Measurements from ENCODE around the gene LRIT2.
A peak's percentile ranks its signal among the peaks of the same experiment; 100 is the strongest.

The LRIT2 gene

DNA sequence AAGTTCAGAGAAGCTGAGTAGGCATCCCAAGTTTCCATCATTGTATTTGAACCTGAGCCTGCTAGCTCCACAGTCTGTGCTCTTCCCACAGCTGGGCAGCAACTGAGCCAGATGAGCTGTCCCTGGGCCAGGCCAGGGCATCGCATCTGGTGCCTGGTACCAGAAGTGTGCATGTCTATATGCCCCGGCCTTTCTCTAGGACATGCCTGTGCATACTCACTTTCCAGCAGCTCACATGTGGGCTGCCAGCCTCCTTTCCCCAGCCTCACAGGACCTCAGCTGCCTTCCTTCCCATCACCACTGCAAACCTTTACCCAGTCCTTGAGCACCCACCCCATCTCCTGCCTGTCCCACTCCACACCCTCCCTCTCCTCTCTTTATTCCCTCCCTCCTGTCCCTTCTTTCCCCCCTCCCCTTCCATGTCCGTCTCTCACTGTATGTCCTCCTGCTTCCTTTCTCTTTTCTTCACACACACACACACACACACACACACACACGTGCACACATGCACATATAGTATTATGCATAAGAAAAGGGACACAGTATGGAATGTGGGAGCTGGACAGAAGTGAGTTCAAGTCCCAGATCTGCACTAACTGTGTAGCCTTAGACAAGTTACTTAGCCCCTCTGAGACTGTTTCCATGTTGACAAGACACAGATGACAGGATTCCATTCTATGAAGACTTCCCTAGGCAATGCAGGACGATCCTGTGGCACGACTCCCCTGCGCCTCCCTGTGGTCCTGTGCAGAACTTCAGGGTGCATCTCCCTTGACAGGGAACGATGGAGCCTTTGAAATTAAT is 20.1 kb downstream of the LRIT2 start:
- DNase-seq (ENCODE audit: low read depth), result peak; percentile 16

DNA sequence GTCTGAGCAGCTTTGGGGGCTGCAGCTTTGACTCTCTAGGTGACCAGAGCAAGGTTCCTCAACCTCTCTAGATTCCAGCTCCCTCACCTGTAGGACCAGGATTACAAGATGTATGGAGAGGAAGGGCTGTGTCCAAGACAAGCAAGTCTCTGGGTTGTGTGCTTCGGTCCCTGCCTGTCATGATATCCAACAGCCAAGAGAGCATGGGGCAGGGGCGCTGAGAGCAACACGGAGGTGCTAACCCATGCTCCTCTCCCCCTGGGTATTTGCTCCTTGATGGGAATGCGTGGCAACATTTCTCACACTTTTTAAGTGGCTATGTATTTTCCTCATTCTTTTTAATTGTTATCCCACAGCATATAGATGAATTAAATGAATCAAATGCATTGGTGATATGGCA is 20.7 kb downstream of the LRIT2 start:
- DNase-seq (ENCODE audit: low read depth), result no peak

DNA sequence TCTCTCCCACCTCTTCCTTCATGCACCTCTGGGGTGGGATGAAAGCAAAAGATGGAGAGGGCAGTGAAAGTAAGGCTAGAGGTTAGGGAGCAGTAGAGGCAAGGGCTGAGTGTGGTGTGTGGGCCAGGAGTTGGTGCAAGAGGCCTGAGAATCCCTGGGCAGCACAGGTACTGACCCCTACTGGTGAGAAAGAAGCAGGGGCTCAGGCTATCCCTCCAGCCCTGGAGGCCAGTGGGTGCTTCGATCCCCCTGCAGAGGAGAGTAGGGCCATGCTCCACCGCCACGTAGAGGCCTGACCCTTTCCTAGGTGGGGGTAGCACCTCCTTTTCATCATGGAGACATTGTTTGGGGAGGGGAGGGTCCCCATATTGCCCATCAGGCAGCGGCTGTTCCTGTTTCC is 21.2 kb downstream of the LRIT2 start:
- no peak for DNase-seq (ENCODE audit: low read depth)

DNA sequence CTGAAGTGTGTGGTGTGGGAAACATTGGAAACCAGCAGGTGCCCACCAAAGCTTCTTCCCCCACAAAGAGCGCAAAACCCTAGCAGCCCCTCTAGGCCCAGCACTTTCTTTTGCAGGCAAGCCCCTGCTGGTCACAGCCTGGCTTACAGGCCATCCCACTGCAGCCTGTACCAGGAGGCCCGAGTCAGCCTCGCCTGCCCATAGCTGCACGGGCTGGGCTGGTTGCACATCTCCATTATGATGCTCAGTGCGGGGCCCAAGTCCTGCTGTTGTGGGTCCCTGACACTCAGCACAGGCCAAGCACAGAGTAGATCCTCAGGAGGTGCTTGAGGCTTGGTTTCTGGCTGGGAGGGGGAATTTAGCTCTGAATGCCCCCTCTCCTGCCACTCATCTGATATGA is 23.0 kb downstream of the LRIT2 start:
- DNase-seq (ENCODE audit: low read depth), result no peak

DNA sequence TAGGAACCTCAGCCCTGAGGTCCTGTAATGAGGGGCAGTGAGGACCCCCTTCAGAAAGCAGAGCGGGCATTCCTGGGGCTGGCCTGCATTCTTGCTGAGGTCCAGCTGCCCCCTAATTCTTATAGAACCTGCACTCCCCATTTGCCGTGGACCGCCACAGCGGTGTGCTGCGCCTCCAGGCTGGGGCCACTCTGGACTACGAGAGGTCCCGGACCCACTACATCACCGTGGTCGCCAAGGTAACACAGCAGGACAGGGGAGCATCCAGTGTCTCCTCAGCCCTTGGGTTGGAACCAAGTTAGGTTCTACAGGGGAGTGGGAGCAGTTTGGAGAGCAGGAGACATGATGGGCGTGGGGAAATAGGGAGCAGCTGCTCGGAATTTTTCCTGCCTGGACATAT is 23.7 kb downstream of the LRIT2 start:
- DNase-seq (ENCODE audit: low read depth), result no peak

DNA sequence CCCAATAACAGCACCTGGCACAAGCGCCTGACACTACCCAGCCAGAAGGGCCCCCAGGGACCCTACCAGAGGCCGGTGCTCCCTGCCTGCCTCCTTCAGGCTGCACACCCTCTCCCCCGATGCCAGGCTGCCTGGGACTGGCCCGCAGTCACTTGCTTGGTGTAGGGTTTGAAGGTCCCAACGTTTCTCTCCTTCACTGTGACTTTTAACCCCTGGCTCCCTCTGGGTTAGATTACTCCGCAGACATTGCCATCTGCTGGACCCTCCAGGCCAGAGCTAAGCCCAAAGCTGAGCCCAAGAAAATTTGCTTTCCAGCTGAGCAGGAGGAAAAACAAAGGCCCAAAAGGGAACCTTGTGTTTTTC is 24.1 kb downstream of the LRIT2 start:
- no peak for DNase-seq (ENCODE audit: low read depth)

DNA sequence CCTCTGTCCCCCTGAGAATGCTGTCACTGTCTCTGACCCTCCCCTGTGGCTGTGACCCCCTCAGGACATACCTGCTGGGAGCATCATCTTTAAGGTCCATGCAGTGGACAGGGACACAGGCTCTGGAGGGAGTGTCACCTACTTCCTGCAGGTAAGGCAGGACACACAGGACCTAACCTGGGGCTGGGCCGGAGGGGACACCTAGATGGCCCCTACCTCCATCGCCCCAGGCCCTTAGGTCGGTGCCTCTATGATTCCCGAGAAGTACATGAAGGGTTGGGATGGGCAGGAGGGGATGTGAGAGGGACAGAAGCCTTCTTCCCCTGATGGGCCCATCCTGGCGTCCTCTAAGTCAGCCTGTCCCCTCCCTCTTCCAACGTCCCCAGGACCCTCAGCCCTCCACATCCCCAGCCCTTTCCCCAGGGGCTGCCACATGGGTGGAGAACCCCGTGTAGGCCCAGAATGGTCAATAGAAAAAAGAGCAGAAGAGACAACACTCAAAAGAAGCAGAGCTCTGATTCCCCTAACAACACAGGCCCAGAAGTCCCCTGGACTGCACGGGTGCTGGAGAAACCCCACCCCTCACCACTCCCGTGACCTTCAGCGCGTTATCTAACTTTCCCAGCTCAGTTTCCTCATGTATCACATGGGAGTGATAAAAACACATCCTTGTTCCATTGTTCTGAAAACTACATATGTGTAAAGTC is 24.7 kb downstream of the LRIT2 start:
- no peak for DNase-seq (ENCODE audit: low read depth)

DNA sequence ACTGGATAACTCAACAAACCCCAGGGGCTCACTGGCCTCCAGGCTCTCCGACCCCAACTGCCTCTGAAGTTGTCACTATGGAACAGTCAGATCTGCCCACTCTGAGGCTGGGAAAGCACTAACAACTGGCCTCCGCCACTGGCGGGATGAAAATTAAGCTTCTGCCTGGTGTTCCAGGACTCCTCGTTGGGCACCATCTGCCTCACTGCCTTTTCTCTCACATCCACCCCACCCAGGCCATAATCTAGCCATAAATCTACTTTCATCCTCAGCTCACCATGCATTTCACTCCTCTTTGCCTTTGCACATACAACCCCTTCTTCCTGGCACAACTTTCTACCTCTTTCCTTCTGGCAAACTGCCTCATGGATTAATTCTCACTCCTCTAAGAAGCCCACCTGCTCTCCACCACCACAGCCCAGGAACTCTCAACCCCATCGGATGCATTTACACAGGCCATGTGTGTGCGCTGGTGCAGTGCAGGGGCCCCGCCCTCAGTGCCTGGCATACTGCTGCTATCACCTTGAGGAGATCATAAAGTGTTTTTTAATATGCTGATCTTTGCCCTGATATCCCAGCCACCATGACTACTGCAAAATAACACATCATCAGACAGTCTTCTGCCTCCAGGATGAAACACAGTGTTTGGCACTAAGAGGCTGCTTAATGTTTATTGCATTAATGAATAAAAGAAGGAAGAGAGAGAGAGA is 27.0 kb downstream of the LRIT2 start:
- no peak for DNase-seq (ENCODE audit: low read depth)

DNA sequence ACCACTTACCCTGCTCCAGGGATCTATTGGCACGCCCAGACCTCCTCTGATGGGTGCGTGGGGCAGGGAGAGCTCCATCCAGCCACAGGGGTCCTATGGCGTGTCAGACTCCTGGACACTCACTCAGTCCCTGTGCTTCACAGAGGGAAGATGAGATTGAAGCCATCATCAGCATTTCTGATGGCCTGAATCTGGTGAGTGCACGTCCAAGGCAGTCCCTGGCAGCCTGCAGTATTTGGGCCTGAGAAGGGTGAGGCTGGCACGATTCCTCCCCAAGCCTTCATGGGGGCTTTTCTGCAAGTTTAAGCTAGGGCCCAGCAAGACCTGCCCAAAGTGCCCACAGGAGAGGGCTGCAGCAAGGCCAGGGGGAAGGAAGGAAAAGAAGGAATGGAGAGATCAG is 27.7 kb downstream of the LRIT2 start:
- DNase-seq (ENCODE audit: low read depth), result no peak

DNA sequence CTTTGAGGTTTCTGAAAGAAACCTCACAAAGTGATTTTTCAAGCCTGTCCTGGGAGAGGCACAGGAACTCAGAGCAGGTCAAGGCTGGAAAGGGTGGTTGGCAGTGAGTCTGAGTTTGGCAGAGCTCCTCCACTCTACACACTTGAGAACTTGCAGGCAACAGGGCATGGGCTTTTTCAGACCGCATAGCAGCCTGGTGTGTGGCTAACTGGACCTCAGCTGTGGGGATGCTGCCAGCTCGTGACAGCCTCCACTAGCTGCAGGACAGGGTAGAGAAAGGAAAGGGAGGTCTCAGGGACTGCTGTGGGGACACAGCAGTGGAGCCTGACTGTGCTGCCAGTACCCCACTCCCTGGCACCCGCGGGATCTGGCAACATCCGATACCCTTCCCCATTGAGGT is 28.4 kb downstream of the LRIT2 start:
- DNase-seq (ENCODE audit: low read depth), result no peak

DNA sequence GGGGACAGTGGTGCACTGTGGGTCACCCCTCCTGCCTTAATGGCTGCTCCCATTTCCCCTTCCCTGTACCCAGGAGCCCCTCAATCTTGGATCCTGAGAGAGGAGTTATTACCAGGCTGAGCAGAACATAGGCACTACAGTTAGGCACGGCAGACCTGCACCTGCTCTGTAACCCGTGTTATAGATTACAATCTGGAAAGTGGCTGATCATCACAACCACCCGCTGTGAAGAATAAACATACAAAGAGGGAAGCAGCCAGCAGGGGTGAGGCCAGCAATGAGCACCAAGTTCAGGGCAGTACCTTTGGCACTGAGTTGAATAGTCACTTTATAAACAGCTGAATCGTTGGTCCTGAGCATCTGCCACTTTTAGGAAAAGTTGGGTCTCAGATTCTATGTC is 29.3 kb downstream of the LRIT2 start:
- no peak for DNase-seq (ENCODE audit: low read depth)

DNA sequence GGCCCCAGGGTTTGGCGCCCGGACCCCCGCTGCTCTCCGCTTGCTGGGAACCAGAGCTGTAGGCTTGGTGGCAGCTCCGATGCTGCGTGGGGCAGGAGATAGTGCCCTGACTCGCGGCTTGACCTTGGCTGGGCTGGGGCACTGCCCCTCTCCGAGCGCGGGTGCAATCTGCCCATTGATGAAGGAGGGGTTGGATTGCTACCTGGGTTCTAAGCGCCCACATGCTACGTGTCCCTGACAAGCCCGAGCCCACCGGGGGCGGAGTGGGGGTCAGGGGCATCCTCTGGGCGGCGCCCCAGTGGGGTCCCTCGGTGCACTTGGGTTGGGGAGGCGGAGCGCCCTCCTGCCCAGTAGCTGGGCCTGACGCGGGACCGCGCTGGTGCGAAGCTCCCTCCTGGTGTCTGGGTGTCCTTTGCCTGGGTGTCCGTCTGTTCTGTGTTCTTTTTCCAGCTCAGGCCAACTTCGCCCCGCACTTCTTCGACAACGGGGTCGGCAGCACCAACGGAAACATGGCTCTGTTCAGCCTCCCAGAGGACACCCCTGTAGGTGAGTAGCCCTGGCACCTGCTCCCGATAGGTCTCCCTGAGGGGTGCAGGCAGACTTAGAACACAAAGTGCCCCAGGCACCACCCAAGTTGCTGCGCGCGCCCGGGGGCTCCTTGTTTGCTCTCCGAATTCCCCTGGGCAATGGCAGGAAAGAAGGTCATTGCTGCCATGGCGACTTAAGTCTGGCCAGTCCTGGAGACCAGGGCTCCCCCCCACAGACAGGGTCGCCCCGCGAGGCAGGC is 30.1 kb downstream of the LRIT2 start:
- DNase-seq (ENCODE audit: low read depth), result no peak

DNA sequence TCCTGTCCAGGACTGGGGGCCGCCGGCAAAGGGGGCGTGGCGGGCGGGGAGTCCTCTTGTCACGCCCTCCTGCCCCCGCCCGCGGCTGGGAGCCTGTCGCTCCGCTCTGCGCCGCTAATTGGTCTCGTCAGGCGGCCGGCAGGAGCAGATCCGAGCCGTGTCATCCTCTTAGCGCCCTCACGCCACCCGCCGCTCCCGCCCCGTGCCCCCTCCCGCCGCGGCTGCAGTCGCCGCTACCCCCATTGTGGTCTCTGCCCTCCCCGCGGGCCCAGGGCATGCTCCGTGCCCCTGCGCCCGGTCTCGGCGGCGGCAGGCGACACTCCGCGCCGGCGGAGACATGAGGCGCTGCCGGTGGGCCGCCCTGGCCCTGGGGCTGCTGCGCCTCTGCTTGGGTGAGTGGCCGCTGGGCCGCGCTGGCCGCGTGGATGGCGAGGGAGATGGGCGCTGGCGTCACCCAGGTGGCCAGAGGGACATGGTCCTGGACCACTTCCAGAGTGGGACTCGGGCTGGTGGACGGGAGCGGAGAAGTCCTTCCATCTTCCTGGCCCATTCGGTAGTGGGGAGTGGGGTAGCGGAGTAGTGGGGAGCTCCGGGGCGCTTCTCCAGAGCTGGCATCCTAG is 30.8 kb downstream of the LRIT2 start, which contains the start of gene CDHR1:
CDHR1 (plus strand) TSS at position 114 of the 620 bp plus-strand sequence; CDS start at position 338, 224 bp downstream.
- DNase-seq (ENCODE audit: low read depth), result no peak

DNA sequence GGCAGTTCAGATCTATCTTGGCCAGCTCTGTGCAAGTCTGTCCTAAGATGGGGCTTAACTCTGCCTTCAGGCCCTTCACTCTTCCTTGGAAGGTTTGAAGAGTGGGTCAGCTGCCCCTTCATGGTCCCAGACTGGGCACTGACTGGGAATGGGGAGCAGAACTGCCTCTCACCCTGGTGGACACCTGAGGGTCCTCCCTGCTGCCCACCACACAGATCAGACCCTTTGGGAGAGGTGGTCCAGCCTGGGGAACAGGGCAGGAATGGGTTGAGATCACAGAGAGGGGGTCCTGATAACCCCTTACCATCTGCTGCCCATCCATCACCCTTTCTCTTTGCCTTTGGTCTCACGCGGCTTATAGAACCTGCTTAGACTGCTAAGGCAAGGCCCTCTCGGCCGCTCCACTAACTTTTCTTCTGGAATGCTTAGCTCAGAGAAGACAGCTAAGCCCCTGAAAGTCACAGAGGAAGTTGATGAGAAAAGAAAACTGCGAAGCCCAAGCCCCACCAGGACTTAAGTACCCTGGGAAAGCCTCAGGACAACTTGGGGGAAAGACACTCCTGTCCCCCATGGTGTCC is 31.4 kb downstream of the LRIT2 start:
- no peak for DNase-seq (ENCODE audit: low read depth)

DNA sequence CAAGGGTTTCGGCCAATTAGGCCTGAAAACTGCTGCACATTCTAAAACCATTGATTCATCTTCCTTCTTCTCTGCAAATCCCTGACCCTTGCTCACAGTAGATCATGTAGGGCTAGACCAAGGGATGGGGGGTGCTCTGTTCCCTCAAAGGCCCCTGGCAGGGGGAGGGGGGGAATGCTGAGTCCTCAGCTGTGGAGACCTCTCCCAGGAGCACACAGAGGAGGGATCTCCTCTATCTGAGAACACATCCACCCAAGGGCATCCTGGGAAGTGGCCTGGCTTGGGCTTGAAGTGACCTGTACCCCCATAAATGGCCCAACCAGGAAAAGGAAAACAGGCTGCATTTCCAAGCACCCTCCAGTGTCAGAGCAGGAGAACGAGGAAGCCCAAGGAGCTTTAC is 32.0 kb downstream of the LRIT2 start:
- no peak for DNase-seq (ENCODE audit: low read depth)

DNA sequence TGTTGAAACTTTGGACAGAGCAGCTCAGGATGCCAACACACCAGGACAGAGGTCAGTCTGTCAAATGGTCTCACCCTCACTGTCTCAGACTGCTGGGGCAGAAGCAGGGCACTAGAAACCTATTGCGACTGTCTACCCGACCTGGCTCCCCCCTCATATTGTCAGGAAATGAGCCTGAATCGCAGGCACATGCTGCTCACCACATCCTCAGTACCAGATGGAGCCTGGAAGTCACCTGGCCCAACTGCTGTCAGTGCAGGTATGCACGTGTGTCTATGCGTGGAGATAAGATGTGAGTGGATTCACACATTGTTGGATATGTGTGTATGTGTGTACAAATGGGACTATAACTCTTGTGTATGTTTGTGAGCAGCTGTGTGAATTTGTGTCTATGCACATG is 34.2 kb downstream of the LRIT2 start:
- no peak for DNase-seq (ENCODE audit: low read depth)

DNA sequence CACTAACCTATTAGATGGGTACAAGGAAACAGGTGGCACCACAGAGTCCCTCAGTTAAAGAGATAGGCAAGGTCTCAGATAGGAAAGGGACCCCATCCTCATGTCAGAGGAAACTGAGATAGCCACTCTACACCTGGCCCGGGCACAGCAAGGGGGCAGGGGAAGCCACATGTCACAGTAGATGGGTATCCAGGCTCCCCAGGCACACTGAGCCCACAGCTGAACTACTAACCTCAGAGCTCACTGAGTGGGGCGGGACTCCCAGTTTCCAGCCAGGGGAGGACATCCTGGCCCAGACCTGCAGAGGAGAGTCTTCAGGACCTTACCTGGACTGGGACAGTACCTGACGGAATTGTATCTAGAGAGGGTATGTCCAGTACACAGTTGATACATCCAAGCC is 34.7 kb downstream of the LRIT2 start:
- no peak for DNase-seq (ENCODE audit: low read depth)

DNA sequence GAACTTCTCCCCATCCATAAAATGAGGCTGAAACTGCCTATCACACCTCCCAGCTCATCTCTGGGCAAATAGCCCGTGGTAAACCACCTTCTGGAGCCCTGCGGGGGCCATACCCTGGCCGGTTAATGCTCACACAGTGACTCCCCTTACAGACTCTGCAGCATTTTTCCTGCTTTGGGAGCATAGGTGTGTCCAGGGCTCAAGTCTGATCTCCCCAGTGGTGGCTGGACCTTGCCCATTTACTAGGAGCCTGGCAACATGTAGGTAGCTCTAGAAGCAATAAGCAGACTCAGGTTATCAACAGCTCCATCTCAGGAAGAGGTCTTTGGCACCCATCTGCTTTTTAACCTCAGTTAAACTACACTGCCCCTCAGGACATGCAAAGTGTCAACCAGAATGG is 36.5 kb downstream of the LRIT2 start:
- no peak for DNase-seq (ENCODE audit: low read depth)

DNA sequence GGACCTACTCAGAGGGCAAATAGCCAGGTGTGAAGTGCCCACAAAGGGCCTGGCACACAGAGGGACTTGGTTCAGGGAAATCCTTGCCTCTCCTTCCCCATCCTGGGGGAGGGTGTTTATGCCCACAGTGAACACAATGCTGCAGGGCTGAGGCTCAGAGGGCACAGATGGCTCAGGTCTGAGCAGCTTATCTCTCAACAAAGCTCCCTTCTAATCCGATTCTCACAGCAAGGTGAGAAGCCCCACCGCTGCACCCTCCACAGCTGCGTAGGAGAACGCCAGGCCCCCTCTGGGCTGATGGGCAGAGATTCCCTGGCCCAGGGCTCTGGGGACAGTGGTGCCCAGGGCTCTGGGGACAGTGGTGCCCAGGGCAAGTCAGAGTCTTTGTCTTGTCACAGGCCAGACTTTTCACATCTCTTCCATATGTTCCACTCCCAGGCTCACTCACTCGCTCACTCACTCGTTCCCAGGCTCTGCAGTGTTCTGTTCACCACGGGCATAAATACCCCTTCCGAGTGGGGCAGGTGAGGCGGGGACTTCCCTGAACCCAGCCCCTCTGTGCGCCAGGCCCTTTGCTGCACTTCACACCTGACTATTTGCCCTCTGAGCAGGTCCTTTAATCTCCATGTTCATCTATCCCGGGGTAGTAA is 39.7 kb downstream of the LRIT2 start:
- no peak for DNase-seq (ENCODE audit: low read depth)

DNA sequence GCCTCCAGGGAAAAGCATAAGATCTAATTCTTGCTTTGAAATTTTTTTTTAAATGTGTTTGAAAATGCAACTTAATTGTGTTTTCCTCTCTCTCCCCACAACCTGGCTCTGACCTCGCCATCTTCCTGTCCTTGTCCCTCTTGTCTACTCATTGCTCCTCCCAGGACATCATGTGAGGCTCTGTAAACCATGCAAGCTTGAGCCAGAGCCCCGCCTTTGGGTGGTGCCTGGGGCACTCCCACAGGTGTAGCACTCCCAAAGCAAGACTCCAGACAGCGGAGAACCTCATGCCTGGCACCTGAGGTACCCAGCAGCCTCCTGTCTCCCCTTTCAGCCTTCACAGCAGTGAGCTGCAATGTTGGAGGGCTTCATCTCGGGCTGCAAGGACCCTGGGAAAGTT is 40.8 kb downstream of the LRIT2 start:
- no peak for DNase-seq (ENCODE audit: low read depth)

DNA sequence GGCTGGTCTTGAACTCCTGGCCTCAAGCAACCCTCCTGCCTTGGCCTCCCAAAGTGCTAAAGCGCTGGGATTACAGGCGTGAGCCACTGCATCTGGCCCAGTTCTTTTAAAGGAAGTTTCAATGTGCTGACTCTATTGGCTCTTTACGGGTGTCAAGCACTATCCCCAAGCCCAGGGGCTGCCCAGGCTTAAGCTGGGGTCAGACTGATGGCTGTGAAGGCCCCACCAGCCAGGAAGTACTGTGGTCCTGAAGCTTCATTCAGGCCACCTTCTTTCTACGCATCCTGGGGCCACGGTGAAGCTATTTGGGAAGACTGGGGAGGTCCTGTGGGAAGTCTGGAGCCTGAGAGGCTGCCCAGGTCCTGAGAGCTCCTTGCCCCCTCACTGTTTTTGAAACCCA is 43.7 kb downstream of the LRIT2 start:
- DNase-seq (ENCODE audit: low read depth), result no peak
